Right kidney (tissue), 9 donors: ENCODE data around the gene COPS7B.
A peak's percentile ranks its signal among the peaks of the same experiment; 100 is the strongest.
"Not testable (repeated sequence)": the region's sequence is repeated elsewhere in the genome, so short reads cannot be mapped to it uniquely, and the experiment has no call there.

Experiments
- DNase-seq: peaks from one replicate; pipeline ENCODE4 v3.0.0-alpha.2; 2016
- long read RNA-seq, 8 donors: transcript quantifications; one replicate each; lab custom pipeline, GENCODE V29; 2026

Gene COPS7B
- long read RNA-seq, donor 1, transcript COPS7B-201 (7 exons, 2,544 nt), result major isoform, 13 of 19 reads
- long read RNA-seq, donor 1, partial matches to known transcripts, result 0 of 19 reads
- long read RNA-seq, donor 1, other reads (novel, unspliced or antisense), result 0 of 19 reads
- long read RNA-seq, donor 2, transcript COPS7B-201 (7 exons, 2,544 nt), result major isoform, 9 of 12 reads
- long read RNA-seq, donor 2, partial matches to known transcripts, result 0 of 12 reads
- long read RNA-seq, donor 2, other reads (novel, unspliced or antisense), result 0 of 12 reads
- long read RNA-seq, donor 3, transcript COPS7B-201 (7 exons, 2,544 nt), result major isoform, 5 of 8 reads
- long read RNA-seq, donor 3, partial matches to known transcripts, result 0 of 8 reads
- long read RNA-seq, donor 3, other reads (novel, unspliced or antisense), result 0 of 8 reads
- long read RNA-seq, donor 4, transcript COPS7B-201 (7 exons, 2,544 nt), result major isoform, 13 of 19 reads
- long read RNA-seq, donor 4, partial matches to known transcripts, result 0 of 19 reads
- long read RNA-seq, donor 4, other reads (novel, unspliced or antisense), result 0 of 19 reads
- long read RNA-seq, donor 5, transcript COPS7B-207 (7 exons, 1,103 nt), result minor isoform, 5 of 13 reads
- long read RNA-seq, donor 5, transcript COPS7B-201 (7 exons, 2,544 nt), result major isoform, 7 of 13 reads
- long read RNA-seq, donor 5, partial matches to known transcripts, result 0 of 13 reads
- long read RNA-seq, donor 5, other reads (novel, unspliced or antisense), result 0 of 13 reads
- long read RNA-seq, donor 6, transcript COPS7B-201 (7 exons, 2,544 nt), result major isoform, 8 of 13 reads
- long read RNA-seq, donor 6, partial matches to known transcripts, result 0 of 13 reads
- long read RNA-seq, donor 6, other reads (novel, unspliced or antisense), result 0 of 13 reads
- long read RNA-seq, donor 7, transcript COPS7B-201 (7 exons, 2,544 nt), result major isoform, 14 of 24 reads
- long read RNA-seq, donor 7, partial matches to known transcripts, result 0 of 24 reads
- long read RNA-seq, donor 7, other reads (novel, unspliced or antisense), result 0 of 24 reads
- long read RNA-seq, donor 8, transcript COPS7B-201 (7 exons, 2,544 nt), result major isoform, 14 of 15 reads
- long read RNA-seq, donor 8, partial matches to known transcripts, result 0 of 15 reads
- long read RNA-seq, donor 8, other reads (novel, unspliced or antisense), result 0 of 15 reads

DNA sequence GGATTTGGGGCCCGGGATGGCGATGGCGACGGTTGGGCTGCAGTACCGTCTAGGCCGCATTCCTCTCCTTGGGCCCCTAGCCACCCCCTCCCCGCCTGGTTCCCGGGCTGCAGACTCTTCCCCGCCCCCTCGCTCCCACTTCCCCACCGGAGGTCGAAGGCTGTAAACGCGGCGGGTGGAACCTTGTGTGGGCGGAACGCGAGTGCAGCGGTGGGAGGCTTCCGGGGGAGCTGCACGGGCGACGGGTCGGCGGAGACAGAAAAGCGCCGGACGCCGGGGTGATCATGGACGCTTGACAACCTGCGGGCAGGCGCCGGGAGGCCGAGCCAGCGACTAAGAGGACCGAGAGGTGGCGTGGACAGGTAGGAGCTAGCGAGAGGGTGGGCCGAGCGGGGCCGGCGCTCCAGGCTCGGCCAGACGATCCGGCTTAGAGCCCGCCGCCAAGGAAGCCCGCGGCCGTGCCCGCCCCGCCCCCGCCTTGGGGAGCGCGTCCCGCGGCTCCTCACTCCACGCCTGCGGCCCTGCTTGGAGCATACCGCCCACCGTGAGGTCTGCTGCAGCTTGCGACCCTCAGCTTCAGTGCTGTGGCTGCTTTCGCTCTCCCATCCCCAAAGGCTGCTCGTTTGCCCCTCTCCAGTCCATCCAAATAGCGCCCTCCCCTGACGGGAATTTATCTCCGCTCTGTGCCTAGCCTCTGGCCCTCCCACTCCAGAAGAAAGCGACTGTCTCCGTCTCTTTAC is at the start of gene COPS7B:
COPS7B (plus strand) TSS at position 269 of the 740 bp plus-strand sequence. CDS start 2,126 bp downstream, outside the sequence.
- DNase-seq, result peak; percentile 87

- DNase-seq, result no peak
Measured at GRCh38 chr2:231737761-231738160, 48.5 kb upstream of the COPS7B start.

DNA sequence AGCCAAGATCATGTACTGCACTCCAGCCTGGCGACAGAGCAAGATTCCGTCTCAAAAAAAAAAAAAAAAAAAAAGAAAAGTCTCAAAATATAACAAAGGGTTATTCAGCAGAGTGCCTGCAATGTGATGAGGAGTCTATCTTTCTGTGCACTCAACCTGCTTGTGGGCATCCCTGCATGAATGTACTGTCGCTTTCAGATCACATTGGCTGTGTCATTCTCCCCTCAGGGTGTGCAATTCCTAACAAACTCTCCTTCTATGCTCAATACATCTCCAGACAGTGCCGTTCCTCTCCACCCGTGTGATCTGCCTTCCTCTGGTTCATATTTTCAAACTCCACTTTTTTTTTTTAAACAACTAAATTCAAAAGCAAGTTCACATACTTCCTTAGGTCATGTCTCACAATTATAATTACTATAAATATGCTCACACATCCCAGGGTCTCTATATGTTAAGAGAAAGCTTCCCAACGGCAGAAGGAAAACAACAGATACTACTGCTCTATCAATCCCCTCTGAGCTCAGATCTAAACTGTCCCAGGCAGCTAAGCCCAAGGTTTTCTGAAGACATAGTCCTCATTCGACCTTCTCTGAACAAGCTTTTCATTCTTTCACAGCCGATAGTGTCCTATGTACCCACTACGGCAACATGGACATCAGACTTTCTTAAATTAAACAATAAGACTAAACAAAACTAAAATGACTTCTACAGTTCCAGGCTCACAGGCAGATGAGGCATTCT is 42.7 kb upstream of the COPS7B start:
- DNase-seq, result no peak

GRCh38 chr2:231745303-231746038 is 40.8 kb upstream of the COPS7B start:
- no peak for DNase-seq

DNA sequence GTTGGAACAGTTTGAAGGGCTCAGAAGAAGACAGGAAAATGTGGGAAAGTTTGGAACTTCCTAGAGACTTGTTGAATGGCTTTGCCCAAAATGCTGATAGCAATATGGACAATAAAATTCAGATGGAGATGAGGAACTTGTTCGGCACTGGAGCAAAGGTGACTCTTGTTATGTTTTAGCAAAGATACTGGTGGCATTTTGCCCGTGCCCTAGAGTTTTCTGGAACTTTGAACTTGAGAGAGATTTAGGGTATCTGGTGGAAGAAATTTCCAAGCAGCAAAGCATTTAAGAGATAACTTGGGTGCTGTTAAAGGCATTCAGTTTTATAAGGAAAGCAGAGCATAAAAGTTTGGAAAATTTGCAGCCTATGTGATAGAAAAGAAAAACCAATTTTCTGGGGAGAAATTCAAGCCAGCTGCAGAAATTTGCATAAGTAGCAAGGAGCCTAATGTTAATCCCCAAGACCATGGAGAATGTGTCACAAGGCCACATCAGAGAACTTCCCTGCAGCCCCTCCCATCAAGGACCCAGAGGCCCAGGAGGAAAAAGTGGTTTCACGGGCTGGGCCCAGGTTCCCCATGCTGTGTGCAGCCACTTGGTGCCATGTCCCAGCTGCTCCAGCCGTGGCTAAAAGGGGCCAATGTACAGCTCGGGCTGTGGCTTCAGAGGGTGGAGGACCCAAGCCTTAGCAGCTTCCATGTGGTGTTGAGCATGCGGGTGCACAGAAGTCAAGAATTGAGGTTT is 37.9 kb upstream of the COPS7B start:
- DNase-seq, result not testable (repeated sequence)

GRCh38 chr2:231749016-231749415 is 37.2 kb upstream of the COPS7B start:
- not testable (repeated sequence) for DNase-seq

GRCh38 chr2:231751042-231751815 is 35.0 kb upstream of the COPS7B start:
- no peak for DNase-seq

DNA sequence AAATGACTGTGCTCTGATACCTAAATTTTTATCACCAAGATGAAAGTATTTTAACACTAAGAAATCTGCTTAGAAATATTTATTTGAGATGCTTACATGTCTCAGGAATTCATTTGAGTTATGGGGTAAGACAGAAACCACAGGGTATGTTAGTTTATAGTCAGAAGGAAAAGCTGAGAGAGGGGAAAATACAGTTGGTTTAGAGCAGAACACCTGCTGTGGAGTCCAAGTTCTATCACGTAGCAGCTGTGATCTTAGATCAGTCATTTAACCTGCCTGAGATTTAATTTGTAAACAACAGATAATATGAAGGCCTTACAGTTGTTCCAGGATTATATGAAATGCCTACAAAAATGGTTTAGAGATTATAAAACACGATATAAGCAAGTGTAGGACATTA is 34.2 kb upstream of the COPS7B start:
- DNase-seq, result no peak

- no peak for DNase-seq
Measured at GRCh38 chr2:231761735-231762134, 24.5 kb upstream of the COPS7B start.

DNA sequence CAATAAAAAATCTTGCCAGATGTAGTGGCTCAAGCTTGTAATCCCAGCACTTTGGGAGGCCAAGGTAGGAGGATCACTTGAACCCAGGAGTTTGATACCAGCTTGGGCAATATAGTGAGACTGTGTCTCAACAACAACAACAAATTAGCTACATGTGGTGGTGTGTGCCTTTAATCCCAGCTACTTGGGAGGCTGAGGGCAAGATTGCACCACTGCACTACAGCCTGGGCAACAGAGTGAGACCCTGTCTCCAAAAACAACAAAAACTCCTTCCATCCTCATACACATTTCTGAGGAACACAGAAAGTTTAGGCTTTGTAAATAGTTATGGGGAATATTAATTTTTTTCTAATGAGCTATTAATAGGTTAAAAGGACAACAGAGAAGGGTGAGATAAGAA is 22.1 kb upstream of the COPS7B start:
- DNase-seq, result no peak

DNA sequence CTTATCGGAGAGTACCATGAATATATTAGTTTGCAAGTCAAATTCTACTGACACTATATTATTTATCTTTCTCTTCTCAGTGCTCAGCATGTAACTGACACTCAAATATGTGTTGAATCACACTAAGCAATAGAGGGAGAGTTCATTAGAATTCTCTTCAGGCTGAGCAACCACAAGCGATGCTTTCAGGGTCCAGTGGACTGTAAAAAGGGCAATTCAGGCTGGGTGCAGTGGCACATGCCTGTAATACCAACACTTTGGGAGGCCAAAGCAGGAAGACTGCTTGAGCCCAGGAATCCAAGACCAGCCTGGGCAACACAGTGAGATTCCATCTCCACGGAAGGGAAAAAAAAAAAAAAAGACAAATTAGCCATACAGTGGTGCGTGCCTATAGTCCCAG is 21.5 kb upstream of the COPS7B start:
- DNase-seq, result peak; percentile 6

DNA sequence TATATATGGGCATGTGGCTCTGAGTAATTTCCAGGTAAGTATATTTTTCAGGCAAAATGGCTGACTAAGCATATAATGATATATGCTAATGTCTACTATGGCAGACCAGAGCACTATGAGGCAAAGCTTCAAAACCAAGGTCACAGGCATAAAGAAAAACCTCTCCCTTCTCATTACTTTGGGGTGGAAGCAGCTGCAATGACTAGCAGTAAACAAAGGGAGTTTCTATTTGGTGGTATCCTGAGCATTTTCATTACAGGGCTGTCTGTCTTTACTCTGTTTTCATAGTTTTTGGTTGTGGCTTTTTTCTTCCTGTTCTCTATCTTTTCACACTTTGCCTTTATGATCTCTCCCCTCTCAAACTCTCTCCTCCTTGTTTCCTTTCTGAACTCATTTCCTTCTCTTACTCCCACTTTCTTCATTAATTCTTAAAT is 20.7 kb upstream of the COPS7B start:
- peak; percentile 11 for DNase-seq

DNA sequence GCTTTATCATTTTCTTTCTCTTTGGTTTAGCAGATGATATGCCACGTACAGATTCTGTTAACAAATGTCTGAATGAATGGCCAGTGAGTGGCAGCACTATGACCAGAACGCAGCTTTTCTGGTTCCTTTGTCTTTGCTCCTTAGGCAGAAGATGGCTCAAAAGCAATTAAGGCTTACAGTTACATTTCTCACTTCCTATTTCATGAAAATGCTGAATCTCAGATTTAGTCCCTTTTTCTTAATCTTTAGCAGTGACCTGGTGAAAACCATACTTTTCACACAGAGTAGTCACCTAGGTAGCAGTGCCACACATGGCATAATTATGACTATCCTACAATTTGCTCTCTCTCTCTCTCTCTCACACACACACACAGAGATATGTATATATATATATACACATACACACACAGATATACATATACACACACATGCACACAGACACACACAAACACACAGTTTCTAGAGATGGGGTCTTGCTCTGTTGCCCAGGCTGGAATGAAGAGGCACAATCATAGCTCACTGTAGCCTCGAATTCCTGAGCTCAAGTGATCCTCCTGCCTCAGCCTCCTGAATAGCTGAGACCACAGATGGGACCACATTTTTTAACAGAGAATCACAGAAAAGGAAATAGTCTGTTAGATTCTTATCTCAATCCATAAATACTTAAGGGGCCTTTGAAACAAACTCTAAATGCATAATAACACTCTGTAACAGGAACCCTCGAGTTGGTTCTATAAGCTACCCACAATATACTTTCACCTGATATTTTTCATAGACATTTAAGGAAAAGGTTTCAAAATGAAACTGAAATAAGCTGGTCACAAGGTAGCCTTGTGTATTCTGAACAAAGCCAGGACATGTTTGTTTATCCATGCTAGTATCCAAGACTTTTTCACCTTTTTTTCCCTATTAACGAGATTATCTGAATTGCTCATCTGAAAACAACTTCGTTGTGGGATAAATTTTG is 16.8 kb upstream of the COPS7B start:
- DNase-seq, result no peak

DNA sequence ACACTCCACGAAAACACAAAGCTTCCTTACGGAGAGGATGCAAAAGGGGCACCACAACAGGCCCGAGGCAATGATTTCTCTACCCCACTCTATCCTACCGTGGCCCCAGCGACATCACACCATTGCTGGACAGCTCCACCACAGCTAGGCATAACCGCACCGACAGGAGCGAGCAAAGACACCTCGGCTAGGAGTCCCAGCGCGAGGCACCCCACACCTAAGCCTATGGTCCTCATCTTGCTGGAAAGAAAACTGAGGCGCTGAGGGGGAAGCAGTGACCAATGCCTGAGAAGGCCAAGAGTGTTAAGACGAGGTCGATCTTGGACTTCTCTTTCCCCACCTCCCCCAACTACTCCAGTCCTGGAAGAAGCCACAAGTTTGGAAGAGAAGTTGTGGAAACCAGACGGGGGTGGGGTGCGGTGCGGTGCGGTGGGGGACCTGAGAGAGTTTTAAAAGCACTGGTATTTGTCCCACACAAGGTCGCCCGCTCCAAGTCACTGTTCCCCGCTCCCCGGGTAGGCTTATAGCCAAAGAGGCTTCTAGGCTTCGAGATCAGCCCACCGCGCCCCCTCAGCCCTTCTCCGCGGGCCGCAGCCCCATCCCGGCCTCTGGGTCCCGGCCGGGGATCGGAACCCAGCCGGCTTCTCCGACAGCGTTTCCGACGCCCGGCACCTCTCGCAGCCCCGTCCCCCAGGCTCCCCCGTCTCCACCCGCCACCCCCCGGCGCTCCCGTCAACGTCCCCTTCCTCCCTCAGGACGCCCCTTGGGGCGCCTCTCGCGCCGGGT is 5.9 kb upstream of the COPS7B start:
- DNase-seq, result peak; percentile 55

GRCh38 chr2:231780909-231781797 is 5.1 kb upstream of the COPS7B start, which contains the start of gene PDE6D:
TSS of gene PDE6D (minus strand) at chr2:231781282. CDS start at chr2:231781114, 168 bp downstream.
- peak; percentile 99 for DNase-seq
